22Rv1 (cell line): ENCODE data around the gene CTTN.

Experiments
- ZFX ChIP-seq: fragments of 450-650 bp; IDR thresholded peaks from 2 replicates; pipeline ENCODE4 v1.6.1; 2017; ENCODE audit warnings: antibody characterized with exemption, borderline replicate concordance
- TF ChIP-seq, protein P1 (sequence below): fragments of 450-650 bp; IDR thresholded peaks from 2 replicates; pipeline ENCODE4 v1.5.1; 2017; ENCODE audit warnings: mild to moderate bottlenecking

DNA sequence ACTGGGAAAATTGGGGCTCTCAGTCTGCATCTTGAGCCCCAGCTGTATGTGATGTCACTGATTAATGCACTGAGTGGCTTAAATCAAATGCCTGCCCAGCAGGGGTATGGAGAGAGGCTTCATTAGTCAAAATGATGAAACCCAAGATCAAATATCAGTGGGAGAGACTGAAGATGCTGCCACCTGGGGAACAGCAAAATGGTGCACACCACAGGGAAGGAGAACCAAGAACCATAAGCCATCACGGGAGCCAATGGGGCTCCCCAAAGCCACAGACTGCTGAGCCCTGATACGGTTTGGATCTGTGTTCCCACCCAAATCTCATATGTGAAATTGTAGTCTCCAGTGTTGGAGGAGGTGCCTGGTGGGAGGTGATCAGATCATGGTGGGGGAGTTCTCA, 85.6 kb downstream of the CTTN start:
- TF ChIP-seq, protein P1, sequence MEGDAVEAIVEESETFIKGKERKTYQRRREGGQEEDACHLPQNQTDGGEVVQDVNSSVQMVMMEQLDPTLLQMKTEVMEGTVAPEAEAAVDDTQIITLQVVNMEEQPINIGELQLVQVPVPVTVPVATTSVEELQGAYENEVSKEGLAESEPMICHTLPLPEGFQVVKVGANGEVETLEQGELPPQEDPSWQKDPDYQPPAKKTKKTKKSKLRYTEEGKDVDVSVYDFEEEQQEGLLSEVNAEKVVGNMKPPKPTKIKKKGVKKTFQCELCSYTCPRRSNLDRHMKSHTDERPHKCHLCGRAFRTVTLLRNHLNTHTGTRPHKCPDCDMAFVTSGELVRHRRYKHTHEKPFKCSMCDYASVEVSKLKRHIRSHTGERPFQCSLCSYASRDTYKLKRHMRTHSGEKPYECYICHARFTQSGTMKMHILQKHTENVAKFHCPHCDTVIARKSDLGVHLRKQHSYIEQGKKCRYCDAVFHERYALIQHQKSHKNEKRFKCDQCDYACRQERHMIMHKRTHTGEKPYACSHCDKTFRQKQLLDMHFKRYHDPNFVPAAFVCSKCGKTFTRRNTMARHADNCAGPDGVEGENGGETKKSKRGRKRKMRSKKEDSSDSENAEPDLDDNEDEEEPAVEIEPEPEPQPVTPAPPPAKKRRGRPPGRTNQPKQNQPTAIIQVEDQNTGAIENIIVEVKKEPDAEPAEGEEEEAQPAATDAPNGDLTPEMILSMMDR = no peak
- TF ChIP-seq ZFX = no peak
